Mesothelial cell of epicardium (in vitro differentiated cells): Measurements from ENCODE around the gene KCTD10. TPM values are rescaled to one million over a fixed set of nuclear protein-coding genes. Genes with fewer than 3 reads are reported as not detected.
A peak's percentile ranks its signal among the peaks of the same experiment; 100 is the strongest.

Source experiments
- DNase-seq, 2 experiments: peaks; one replicate each; pipeline ENCODE4 v3.0.0; 2021; ENCODE audit warnings: low spot score in 2 of 2; ENCODE audit not compliant: unreplicated experiment in 2 of 2
- H3K27ac Mint-ChIP-seq: 2 replicates; pipeline ENCODE4 v1.8.0; 2021; ENCODE audit warnings: mixed read lengths
- H3K27me3 Mint-ChIP-seq: 2 replicates; pipeline ENCODE4 v1.8.0; 2021; ENCODE audit warnings: low read depth, mixed read lengths
- H3K36me3 Mint-ChIP-seq: 2 replicates; pipeline ENCODE4 v1.8.0; 2021; ENCODE audit warnings: mixed read lengths
- H3K4me1 Mint-ChIP-seq: 2 replicates; pipeline ENCODE4 v1.8.0; 2021; ENCODE audit warnings: mixed read lengths
- H3K4me3 Mint-ChIP-seq: 2 replicates; pipeline ENCODE4 v1.8.0; 2021; ENCODE audit warnings: mild to moderate bottlenecking, moderate library complexity, mixed read lengths
- H3K9me3 Mint-ChIP-seq: 2 replicates; pipeline ENCODE4 v1.8.0; 2021; ENCODE audit warnings: mixed read lengths
- total RNA-seq: library from RNA; stranded (reverse); gene quantifications from 3 replicates; pipeline ENCODE4 v1.2.1, GENCODE V29; 2021
- TF ChIP-seq, protein P1 (sequence below): fragments of 200-600 bp; sonication (generic); IDR thresholded peaks from one replicate; pipeline ENCODE4 v1.5.0; 2021; ENCODE audit warnings: antibody characterized with exemption; ENCODE audit not compliant: unreplicated experiment

KCTD10 gene
- total RNA-seq, 1 donor from 2014 or later, result 56.2 TPM

DNA sequence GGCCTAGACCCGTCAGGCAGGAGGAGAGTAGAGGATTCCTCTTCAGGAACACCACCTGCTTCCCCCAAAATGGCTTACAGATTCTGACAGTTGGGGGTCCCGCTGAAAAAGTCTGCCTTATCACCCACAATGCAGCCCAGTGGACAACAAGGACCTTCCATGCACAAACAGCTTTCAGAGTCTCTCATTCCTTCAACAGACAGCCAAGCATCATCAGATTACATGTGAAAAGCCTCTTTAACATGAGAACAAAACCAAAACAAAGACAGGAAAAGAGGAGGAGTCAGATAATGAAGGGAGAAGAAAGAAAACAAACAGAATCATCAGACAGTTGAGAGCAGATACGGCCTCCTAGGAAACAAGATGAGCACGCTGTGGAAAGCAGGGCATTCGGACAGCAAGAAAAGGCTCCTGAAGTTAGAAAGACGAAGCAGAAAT, 18.3 kb downstream of the KCTD10 start:
- H3K4me1 Mint-ChIP-seq, result peaks cover 52% of the 10 kb centered on the region
- no peak overlapping the region for H3K4me3 Mint-ChIP-seq
- no peaks in the 10 kb centered on the region for H3K27me3 Mint-ChIP-seq
- no peak for DNase-seq
- peak overlapping the region; percentile 99 for H3K27ac Mint-ChIP-seq
- H3K36me3 Mint-ChIP-seq, result peaks cover 28% of the 10 kb centered on the region
- H3K9me3 Mint-ChIP-seq, result no peaks in the 10 kb centered on the region
- TF ChIP-seq, protein P1, sequence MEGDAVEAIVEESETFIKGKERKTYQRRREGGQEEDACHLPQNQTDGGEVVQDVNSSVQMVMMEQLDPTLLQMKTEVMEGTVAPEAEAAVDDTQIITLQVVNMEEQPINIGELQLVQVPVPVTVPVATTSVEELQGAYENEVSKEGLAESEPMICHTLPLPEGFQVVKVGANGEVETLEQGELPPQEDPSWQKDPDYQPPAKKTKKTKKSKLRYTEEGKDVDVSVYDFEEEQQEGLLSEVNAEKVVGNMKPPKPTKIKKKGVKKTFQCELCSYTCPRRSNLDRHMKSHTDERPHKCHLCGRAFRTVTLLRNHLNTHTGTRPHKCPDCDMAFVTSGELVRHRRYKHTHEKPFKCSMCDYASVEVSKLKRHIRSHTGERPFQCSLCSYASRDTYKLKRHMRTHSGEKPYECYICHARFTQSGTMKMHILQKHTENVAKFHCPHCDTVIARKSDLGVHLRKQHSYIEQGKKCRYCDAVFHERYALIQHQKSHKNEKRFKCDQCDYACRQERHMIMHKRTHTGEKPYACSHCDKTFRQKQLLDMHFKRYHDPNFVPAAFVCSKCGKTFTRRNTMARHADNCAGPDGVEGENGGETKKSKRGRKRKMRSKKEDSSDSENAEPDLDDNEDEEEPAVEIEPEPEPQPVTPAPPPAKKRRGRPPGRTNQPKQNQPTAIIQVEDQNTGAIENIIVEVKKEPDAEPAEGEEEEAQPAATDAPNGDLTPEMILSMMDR, result no peak

- DNase-seq, result no peak
- Mint-ChIP-seq H3K27me3 (no peaks in the 10 kb centered on the region), H3K4me1 (peaks cover 45% of the 10 kb centered on the region), H3K36me3 (peaks cover 33% of the 10 kb centered on the region), H3K27ac (peak overlapping the region; percentile 71), H3K4me3 (no peak overlapping the region), H3K9me3 (no peaks in the 10 kb centered on the region)
- TF ChIP-seq, protein P1, result no peak
These were observed 19.0 kb downstream of the KCTD10 start for GRCh38 chr12:109458086-109458485.

DNA sequence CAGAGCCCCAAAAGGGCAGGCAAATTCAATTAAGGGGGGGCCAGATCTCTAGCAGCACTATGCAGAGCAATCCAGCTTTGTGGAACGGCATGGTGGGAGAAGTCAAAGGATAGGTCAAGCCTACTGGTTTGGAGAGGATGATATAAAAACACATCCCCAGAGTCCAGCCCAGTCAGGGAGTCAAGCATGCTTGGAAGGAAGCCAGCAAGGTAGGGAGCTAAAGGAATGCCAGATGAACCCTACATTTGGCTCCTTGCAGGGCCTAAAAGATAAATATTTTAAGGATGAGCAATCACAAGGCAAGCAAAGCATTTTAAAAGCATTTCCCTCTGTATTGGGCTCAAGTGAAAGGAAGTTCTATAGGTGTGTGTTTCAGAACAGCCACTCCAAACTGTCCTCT, 21.4 kb downstream of the KCTD10 start:
- TF ChIP-seq, protein P1, result no peak
- H3K9me3 Mint-ChIP-seq, result no peaks in the 10 kb centered on the region
- no peak overlapping the region for H3K4me3 Mint-ChIP-seq
- H3K36me3 Mint-ChIP-seq, result peaks cover 41% of the 10 kb centered on the region
- no peak overlapping the region for H3K27ac Mint-ChIP-seq
- no peaks in the 10 kb centered on the region for H3K27me3 Mint-ChIP-seq
- DNase-seq, result no peak
- peaks cover 22% of the 10 kb centered on the region for H3K4me1 Mint-ChIP-seq

DNA sequence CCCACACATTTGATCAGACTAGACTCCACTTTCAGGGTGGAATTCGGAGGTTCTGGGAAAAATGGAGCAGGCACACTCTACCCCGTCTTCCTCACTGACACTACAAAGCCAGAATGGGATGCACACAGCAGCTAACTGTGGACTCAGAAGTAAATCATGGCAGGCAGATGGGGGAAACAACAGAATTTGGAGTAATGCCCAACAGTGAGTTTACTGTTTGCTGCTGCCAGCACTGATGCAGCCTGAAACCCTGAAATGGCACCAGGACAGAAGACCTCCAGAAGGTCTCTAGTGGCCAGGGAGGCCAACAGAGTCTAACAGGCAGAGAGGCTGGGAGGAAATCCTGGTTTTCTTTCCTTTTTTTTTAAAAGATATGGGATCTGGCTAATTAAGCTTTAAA, 24.6 kb downstream of the KCTD10 start:
- Mint-ChIP-seq H3K36me3 (peaks cover 36% of the 10 kb centered on the region), H3K4me1 (no peaks in the 10 kb centered on the region), H3K4me3 (no peak overlapping the region), H3K9me3 (no peaks in the 10 kb centered on the region), H3K27me3 (no peaks in the 10 kb centered on the region), H3K27ac (no peak overlapping the region)
- DNase-seq, result no peak
- TF ChIP-seq, protein P1, result no peak

DNA sequence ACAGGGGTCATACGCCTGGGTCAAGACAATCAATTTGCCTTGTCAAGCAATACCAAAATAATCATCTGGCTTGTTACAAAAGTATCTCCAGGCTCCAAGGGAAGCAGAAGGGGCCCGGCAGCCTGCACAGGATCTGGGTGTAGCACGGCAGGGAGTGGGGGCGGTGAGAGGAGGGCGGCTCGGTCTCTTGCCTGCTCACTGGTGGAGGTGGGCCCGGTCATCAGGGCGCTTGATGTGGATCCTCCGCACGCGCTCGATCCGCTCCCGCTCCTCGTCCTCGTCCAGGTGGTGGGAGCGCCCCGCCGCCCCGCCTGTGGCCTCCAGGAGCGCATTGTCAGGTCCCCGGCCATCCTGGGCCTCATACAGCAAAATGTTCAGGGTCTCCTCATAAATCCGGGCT, 25.7 kb downstream of the KCTD10 start:
- Mint-ChIP-seq H3K27ac (no peak overlapping the region), H3K9me3 (no peaks in the 10 kb centered on the region), H3K27me3 (no peaks in the 10 kb centered on the region), H3K4me1 (no peaks in the 10 kb centered on the region), H3K36me3 (peaks cover 26% of the 10 kb centered on the region), H3K4me3 (no peak overlapping the region)
- no peak for DNase-seq
- TF ChIP-seq, protein P1, result no peak

DNA sequence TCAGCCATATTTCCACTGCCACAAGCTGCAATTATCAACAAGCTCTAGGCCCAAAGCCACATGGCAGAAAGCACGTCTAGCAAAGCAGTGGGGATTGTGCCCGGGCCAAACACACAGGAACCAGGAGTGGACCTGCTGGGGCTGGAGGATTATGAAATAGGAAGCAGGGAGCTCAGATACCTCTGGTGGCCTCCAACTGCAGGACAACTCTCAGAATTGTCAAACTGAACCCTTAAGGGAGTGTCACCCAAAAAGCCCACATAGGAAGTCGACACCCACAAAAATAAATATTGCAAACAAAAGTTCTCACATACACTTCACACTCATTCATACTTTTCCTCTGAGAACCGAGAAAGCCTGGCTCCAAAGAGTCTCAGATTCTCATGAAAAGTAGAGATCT, 26.1 kb downstream of the KCTD10 start:
- no peak overlapping the region for H3K4me3 Mint-ChIP-seq
- peaks cover 22% of the 10 kb centered on the region for H3K36me3 Mint-ChIP-seq
- H3K27ac Mint-ChIP-seq, result no peak overlapping the region
- no peak for DNase-seq
- no peaks in the 10 kb centered on the region for H3K4me1 Mint-ChIP-seq
- TF ChIP-seq, protein P1, result no peak
- H3K27me3 Mint-ChIP-seq, result no peaks in the 10 kb centered on the region
- H3K9me3 Mint-ChIP-seq, result no peaks in the 10 kb centered on the region
